Peyer's patch (tissue), 4 donors: Measurements from ENCODE around the gene HAND2.

ENCODE experiments used
- POLR2A ChIP-seq, 2 donors: fragments of 450-650 bp; IDR thresholded peaks; one replicate each; pipeline ENCODE4 v1.5.1; 2017; ENCODE audit warnings: antibody characterized with exemption in 2 of 2, mild to moderate bottlenecking in 2 of 2, moderate library complexity in 2 of 2
- TF ChIP-seq, protein P1 (sequence below), 6 experiments: fragments of 450-650 bp in 4 of 6; fragments of 200-600 bp in 2 of 6; sonication (generic) in 1 of 6; IDR thresholded peaks; one replicate each; pipeline ENCODE4 v1.5.1; 2017 to 2019; ENCODE audit warnings: antibody characterized with exemption in 6 of 6, mild to moderate bottlenecking in 3 of 6, moderate library complexity in 1 of 6

DNA sequence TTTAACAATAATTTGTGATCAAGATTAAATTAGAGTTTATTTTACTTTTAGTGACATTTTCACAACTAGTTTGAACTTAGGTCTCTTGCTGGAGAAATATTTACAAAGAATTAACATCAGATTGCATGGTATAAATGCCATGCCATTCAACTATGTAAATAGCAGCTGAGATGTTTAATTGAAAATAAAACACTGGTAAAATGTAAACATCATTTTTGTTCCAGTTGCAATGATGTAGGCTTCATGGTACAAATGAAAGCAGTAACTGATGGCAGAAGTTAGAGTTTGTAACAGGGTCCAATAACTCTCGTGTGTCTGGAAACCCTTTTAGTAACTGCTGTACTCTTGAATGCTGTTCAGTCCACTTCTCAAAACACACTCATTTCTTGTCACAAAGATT is 43.7 kb upstream of the HAND2 start:
- TF ChIP-seq, protein P1, sequence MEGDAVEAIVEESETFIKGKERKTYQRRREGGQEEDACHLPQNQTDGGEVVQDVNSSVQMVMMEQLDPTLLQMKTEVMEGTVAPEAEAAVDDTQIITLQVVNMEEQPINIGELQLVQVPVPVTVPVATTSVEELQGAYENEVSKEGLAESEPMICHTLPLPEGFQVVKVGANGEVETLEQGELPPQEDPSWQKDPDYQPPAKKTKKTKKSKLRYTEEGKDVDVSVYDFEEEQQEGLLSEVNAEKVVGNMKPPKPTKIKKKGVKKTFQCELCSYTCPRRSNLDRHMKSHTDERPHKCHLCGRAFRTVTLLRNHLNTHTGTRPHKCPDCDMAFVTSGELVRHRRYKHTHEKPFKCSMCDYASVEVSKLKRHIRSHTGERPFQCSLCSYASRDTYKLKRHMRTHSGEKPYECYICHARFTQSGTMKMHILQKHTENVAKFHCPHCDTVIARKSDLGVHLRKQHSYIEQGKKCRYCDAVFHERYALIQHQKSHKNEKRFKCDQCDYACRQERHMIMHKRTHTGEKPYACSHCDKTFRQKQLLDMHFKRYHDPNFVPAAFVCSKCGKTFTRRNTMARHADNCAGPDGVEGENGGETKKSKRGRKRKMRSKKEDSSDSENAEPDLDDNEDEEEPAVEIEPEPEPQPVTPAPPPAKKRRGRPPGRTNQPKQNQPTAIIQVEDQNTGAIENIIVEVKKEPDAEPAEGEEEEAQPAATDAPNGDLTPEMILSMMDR (IDR thresholded peaks at IDR 0.05), result no peak
- TF ChIP-seq POLR2A (IDR thresholded peaks at IDR 0.05), result no peak
